Bronchial epithelial cell (primary cell): ENCODE results near the gene DENND1A. TPM values are rescaled to one million over a fixed set of nuclear protein-coding genes. Genes with fewer than 3 reads are reported as not detected.

Experiments used
- DNase-seq: peaks from one replicate; pipeline ENCODE4 v3.0.0-alpha.2; 2010; ENCODE audit warnings: low read depth
- FAIRE-seq: peaks from 2 replicates; lab custom pipeline; 2011; peaks lifted over from hg19 to GRCh38; lab: Jason Lieb, UNC
- H3K27me3 ChIP-seq: 2 replicates; pipeline ENCODE4 v1.5.1; 2011; ENCODE audit warnings: low read length; ENCODE audit not compliant: control insufficient read depth, insufficient read depth
- H3K36me3 ChIP-seq: 2 replicates; pipeline ENCODE4 v1.5.1; 2011; ENCODE audit warnings: low read length; ENCODE audit not compliant: control insufficient read depth, insufficient read depth
- H3K4me3 ChIP-seq: 2 replicates; pipeline ENCODE4 v1.5.1; 2011; ENCODE audit warnings: mild to moderate bottlenecking, low read depth, low read length, control low read depth
- total RNA-seq: library from RNA; depleted of rRNA; stranded (reverse); fragments of >200 nt; gene quantifications from 2 replicates; pipeline ENCODE4 v1.2.1, GENCODE V29; 2014
- TF ChIP-seq, protein P1 (sequence below): IDR thresholded peaks from 2 replicates; pipeline ENCODE4 v1.5.1; 2011; ENCODE audit warnings: mild to moderate bottlenecking, moderate library complexity, low read length, control low read depth, inconsistent platforms; ENCODE audit not compliant: insufficient read depth, severe bottlenecking

DENND1A gene
- total RNA-seq, 1 donor from 2014 or later: 6.1 TPM

DNA sequence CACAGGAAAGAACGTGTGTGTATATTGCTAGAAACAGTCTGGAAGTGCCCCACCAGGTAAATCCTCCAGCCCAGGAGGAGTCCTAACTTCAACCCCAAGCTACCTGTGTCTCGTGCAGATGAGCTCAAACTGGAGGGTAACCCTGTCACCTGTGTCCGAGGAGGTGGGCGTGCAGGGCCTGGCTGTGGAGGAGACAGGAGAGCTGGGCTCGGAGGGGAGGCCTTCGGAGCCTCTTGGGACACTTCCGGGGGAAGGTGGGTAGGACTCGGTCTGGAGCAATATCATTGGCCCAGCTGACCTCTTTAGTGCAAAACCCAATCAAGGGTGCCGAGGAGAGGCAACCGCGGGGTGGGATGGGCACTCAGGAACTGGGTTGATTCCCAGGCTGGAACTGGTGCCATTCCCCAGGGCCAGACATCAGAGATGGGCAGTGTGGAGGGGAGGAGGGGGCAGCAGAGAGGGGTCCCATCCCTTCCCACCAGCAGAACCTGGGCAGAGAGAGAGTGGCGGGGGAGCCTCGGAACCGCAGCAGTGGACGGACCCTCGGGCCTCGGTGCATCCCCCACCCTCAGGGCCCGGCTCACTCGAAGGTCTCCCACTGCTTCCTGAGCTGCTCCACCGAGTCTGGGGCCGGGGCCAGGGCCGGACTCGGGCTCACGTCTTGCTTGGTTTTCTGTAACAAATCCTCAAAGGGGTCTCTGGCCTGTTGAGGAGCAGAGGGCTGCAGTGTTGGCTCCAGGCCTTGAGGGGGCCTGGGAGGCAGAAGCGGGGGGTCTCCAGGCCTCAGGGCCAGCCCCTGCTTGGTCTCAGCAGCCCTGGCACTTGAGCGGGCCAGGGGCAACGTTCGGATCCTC, 548.8 kb downstream of the DENND1A start:
- no peak overlapping the region for H3K4me3 ChIP-seq
- no peak for FAIRE-seq
- H3K27me3 ChIP-seq: peaks cover under 1% of the 10 kb centered on the region
- TF ChIP-seq, protein P1, sequence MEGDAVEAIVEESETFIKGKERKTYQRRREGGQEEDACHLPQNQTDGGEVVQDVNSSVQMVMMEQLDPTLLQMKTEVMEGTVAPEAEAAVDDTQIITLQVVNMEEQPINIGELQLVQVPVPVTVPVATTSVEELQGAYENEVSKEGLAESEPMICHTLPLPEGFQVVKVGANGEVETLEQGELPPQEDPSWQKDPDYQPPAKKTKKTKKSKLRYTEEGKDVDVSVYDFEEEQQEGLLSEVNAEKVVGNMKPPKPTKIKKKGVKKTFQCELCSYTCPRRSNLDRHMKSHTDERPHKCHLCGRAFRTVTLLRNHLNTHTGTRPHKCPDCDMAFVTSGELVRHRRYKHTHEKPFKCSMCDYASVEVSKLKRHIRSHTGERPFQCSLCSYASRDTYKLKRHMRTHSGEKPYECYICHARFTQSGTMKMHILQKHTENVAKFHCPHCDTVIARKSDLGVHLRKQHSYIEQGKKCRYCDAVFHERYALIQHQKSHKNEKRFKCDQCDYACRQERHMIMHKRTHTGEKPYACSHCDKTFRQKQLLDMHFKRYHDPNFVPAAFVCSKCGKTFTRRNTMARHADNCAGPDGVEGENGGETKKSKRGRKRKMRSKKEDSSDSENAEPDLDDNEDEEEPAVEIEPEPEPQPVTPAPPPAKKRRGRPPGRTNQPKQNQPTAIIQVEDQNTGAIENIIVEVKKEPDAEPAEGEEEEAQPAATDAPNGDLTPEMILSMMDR: no peak
- no peak for DNase-seq
- H3K36me3 ChIP-seq: no peaks in the 10 kb centered on the region

DNA sequence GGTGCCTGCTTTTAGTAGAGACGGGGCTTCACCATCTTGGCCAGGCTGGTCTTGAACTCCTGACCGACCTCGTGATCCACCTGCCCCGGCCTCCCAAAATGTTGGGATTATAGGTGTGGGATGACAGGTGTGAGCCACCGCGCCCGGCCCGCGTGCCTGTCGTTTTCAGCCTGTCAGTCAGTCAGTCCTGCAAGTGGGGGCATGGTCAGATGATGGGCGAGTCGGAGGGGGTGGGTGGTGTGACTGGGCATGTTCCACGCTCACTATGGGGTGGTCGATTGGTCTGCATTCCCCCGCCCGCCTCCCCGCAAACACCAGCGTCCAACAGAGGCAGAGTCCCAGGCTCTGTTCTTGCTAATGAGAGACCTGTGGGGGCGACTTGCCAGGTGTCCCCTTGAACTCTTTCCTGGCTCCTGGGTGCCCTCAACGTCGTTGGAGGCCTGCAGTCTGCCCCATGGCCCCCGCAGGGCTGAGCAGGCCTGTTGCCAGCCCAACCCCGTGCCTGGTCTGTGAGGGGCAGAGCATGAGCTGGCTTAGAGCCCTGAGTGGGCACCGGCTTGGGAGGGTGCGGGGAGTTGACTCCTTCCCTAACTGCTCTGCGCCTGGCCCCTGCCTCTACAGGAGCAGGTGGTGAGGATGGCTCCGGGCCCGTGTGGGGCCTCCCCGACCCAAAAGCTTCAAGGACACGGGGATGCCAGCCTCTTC, 550.8 kb downstream of the DENND1A start:
- DNase-seq (no peak), FAIRE-seq (no peak)
- no peaks in the 10 kb centered on the region for H3K36me3 ChIP-seq
- peaks cover 16% of the 10 kb centered on the region for H3K27me3 ChIP-seq
- TF ChIP-seq, protein P1: no peak
- H3K4me3 ChIP-seq: no peak overlapping the region

DNA sequence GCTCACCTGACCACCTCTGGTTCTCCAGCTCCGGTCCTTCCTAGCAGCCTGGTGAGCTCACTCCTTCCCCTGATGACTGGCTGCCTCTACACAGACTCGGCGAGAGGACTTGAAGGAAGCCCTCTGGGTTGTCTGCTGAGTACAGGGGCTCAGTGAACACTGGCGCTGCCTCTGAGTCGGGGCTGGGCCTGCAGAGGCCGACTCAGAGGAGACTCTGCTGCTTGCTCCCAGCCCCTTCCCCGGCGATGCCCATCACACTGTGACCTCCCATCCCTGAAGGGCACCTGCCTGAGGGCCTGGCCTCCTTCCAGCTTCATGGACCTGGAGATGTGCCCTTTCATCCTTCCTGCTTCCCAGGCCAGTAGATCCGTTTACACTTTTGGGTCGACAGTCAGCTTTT, 551.9 kb downstream of the DENND1A start:
- peaks cover 24% of the 10 kb centered on the region for H3K27me3 ChIP-seq

DNA sequence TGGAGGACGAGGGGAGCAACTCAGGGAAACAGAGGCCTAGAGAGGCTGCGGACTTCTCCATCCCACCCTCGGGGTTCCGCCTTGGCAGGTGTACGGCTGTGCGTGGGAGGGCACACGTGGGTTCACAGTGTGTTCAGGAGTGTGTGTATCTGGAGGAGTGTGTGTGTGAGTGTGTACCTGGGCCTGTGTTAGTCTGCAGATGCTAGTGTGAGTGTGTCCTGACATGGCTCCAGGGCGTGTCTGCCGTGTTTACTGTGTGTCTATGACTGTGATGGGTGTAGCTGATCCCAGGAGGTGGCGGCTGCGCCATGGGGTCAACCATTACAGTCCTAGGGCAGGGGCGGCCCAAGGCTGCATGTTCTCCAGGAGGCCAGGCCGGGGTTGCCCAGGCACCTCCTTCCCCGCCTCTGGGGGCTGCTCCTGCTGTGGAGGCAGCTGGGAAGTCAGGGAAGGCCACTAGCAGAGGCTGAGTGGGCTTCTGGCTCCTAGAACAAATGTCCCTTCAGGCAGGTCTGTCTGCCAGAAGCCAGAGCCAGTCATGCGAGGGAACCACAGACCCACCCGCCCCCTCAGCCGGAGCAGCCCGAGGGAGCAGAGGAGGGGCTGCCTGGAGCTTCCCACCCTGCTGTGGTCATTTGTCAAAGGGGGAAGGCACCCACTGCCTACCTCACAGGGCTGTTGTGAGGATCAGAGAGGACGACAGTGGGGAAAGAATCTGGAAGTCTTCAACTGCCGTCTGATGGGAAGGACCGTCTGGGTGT, 552.5 kb downstream of the DENND1A start:
- TF ChIP-seq, protein P1: no peak
- peaks cover 29% of the 10 kb centered on the region for H3K27me3 ChIP-seq
- no peak for DNase-seq

More for the DNA sequence above, 551.9 kb downstream of the DENND1A start:
- Histone ChIP-seq H3K4me3 (no peak overlapping the region), H3K36me3 (no peaks in the 10 kb centered on the region)
- no peak for DNase-seq
- peak; percentile 23 for FAIRE-seq
- TF ChIP-seq, protein P1: no peak

DNA sequence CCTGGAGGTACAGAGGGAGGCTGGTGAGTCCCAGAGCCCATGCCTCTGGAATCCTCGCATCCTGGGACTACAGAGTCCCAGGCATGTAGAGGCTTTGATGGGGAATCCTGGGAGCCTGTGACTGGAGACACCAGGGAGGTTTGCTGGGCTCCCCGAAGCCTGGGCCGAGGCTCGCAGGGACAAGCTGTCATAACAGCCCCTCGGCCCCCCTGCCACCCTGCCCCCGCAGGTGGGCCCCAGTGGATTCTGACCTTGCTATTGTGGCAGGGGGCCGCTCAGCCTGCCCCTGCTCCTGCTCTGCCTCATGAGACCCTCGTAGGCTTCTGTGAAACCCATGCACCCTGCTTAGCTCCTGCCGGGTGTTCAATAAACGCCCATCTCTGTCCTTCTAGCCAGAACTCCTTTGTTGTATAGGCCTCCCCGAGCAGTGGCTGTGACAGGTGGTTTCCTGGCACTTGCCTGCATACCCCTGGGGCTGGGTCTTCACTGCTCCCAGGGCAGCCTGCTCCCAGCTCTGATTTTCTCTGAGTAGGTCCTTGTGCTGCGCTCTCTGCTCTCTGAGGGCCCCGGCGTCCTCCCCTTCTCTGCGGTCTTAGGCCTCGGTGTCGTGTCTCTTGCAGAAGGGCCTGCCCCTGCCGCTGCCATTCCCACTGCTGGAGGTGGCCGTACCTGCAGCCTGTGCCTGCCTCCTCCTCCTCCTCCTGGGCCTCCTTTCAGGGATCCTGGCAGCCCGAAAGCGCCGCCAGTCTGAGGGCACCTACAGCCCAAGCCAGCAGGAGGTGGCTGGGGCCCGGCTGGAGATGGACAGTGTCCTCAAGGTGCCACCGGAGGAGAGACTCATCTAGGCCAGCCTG, 553.5 kb downstream of the DENND1A start:
- FAIRE-seq: no peak
- H3K27me3 ChIP-seq: peaks cover 32% of the 10 kb centered on the region
- DNase-seq: no peak
- TF ChIP-seq, protein P1: no peak
- H3K4me3 ChIP-seq: no peak overlapping the region
- no peaks in the 10 kb centered on the region for H3K36me3 ChIP-seq

More for the DNA sequence above, 552.5 kb downstream of the DENND1A start:
- peak; percentile 68 for FAIRE-seq
- Histone ChIP-seq H3K36me3 (no peaks in the 10 kb centered on the region), H3K4me3 (no peak overlapping the region)
